SK-N-SH (cell line): ENCODE data around the gene SHLD1. TPM values are rescaled to one million over a fixed set of nuclear protein-coding genes. Genes with fewer than 3 reads are reported as not detected.

Experiments used
- CTCF ChIA-PET: fragments of 300-600, 350-600 bp; formaldehyde crosslinking; extraction: SDS; loops from one replicate; lab custom pipeline; 2021; lab: Yijun Ruan, JAX
- POLR2A ChIA-PET: fragments of 350-600 bp; sonication (Branson Sonifier 250); formaldehyde crosslinking; extraction: SDS; loops from one replicate; lab custom pipeline; 2020; ENCODE audit warnings: antibody characterized with exemption, inconsistent platforms; lab: Yijun Ruan, JAX
- DNase-seq: peaks from one replicate; pipeline ENCODE4 v3.0.0; 2012
- H2AFZ ChIP-seq: fragments of 200-600 bp; sonication (generic); 2 replicates; pipeline ENCODE4 v1.8.1; 2016; ENCODE audit warnings: antibody characterized with exemption, mild to moderate bottlenecking, low read depth
- H3F3A ChIP-seq: fragments of 200-600 bp; sonication (generic); replicated peaks from 2 replicates; pipeline ENCODE3; 2016; ENCODE audit warnings: antibody characterized with exemption, mild to moderate bottlenecking; ENCODE audit not compliant: insufficient read depth
- H3K27ac ChIP-seq, 2 experiments: fragments of 200-500 bp in 1 of 2; fragments of 200-600 bp in 1 of 2; sonication (Bioruptor generic) in 1 of 2; sonication (generic), shearing (Covaris generic) in 1 of 2; 2 replicates each; pipeline versions ENCODE4 v1.5.1 to v1.6.1; 2014 to 2016; ENCODE audit warnings: low read depth in 2 of 2, inconsistent platforms in 1 of 2, low read length in 1 of 2, mild to moderate bottlenecking in 1 of 2, mixed read lengths in 1 of 2
- H3K27me3 ChIP-seq: fragments of 200-600 bp; sonication (generic), shearing (Covaris generic); 2 replicates; pipeline ENCODE4 v1.6.1; 2016; ENCODE audit warnings: mixed run types; ENCODE audit not compliant: insufficient read depth
- H3K36me3 ChIP-seq, 2 experiments: fragments of 200-500 bp in 1 of 2; fragments of 200-600 bp in 1 of 2; sonication (Bioruptor generic) in 1 of 2; sonication (generic) in 1 of 2; replicated peaks in 1 of 2; 2 replicates each; pipeline versions ENCODE3 to v1.5.1; 2014 to 2016; ENCODE audit warnings: low read length in 1 of 2, mild to moderate bottlenecking in 1 of 2; ENCODE audit not compliant: insufficient read depth in 2 of 2, control insufficient read depth in 1 of 2
- H3K4me1 ChIP-seq, 2 experiments: fragments of 200-500 bp in 1 of 2; fragments of 200-600 bp in 1 of 2; sonication (Bioruptor generic) in 1 of 2; sonication (generic), shearing (Covaris generic) in 1 of 2; 2 replicates each; pipeline versions ENCODE4 v1.5.1 to v1.6.1; 2014 to 2016; ENCODE audit warnings: low read depth in 1 of 2, low read length in 1 of 2, mixed run types in 1 of 2; ENCODE audit not compliant: insufficient read depth in 2 of 2, control insufficient read depth in 1 of 2
- H3K4me2 ChIP-seq: fragments of 200-600 bp; sonication (generic), shearing (Covaris generic); 2 replicates; pipeline ENCODE4 v1.6.1; 2017; ENCODE audit warnings: mixed run types
- H3K4me3 ChIP-seq, 2 experiments: fragments of 200-500 bp in 1 of 2; fragments of 200-600 bp in 1 of 2; sonication (Bioruptor generic) in 1 of 2; sonication (generic), shearing (Covaris generic) in 1 of 2; 2 replicates each; pipeline versions ENCODE4 v1.5.1 to v1.8.1; 2014 to 2016; ENCODE audit warnings: low read depth in 2 of 2, inconsistent platforms in 1 of 2, low read length in 1 of 2, mild to moderate bottlenecking in 1 of 2, mixed read lengths in 1 of 2, moderate library complexity in 1 of 2
- H3K79me2 ChIP-seq: fragments of 200-600 bp; sonication (generic); 2 replicates; pipeline ENCODE4 v1.8.1; 2017; ENCODE audit warnings: mild to moderate bottlenecking; ENCODE audit not compliant: insufficient read depth
- H3K9ac ChIP-seq: fragments of 200-600 bp; sonication (generic); 2 replicates; pipeline ENCODE4 v1.6.1; 2017; ENCODE audit warnings: mixed run types
- H3K9me2 ChIP-seq: fragments of 200-600 bp; sonication (generic); 2 replicates; pipeline ENCODE4 v1.6.1; 2017; ENCODE audit warnings: mixed run types
- H3K9me3 ChIP-seq: fragments of 200-600 bp; sonication (generic); 2 replicates; pipeline ENCODE4 v1.6.1; 2017; ENCODE audit warnings: mixed run types, mild to moderate bottlenecking, moderate library complexity
- H4K20me1 ChIP-seq: fragments of 200-600 bp; sonication (generic); 2 replicates; pipeline ENCODE4 v1.6.1; 2017; ENCODE audit warnings: mild to moderate bottlenecking, mixed run types; ENCODE audit not compliant: insufficient read depth
- CHD2 ChIP-seq: fragments of 150-350 bp; IDR thresholded peaks from 2 replicates; pipeline ENCODE4 v1.6.1; 2018; ENCODE audit warnings: low read length; ENCODE audit not compliant: partially characterized antibody
- CTCF ChIP-seq: fragments of 200-600 bp; sonication (generic); IDR thresholded peaks from 2 replicates; pipeline ENCODE4 v1.6.1; 2017; ENCODE audit warnings: antibody characterized with exemption, mild to moderate bottlenecking, moderate library complexity
- EP300 ChIP-seq, 2 experiments: IDR thresholded peaks; 2 replicates each; pipeline versions ENCODE4 v1.4.0 to v1.6.1; 2012; ENCODE audit warnings: borderline replicate concordance in 1 of 2, low read depth in 1 of 2, low read length in 1 of 2
- FOSL2 ChIP-seq: IDR thresholded peaks from 2 replicates; pipeline ENCODE4 v1.4.0; 2012; ENCODE audit warnings: low read depth, mild to moderate bottlenecking, moderate library complexity, borderline replicate concordance
- GABPA ChIP-seq: IDR thresholded peaks from 2 replicates; pipeline ENCODE4 v1.4.0; 2012; ENCODE audit warnings: low read depth, mild to moderate bottlenecking
- JUND ChIP-seq: IDR thresholded peaks from 2 replicates; pipeline ENCODE4 v1.4.0; 2012
- MAX ChIP-seq: IDR thresholded peaks from 2 replicates; pipeline ENCODE4 v1.4.0; 2012; ENCODE audit warnings: low read depth
- NFIC ChIP-seq: IDR thresholded peaks from 2 replicates; pipeline ENCODE4 v1.4.0; 2012; ENCODE audit warnings: borderline replicate concordance
- PBX3 ChIP-seq: IDR thresholded peaks from 2 replicates; pipeline ENCODE4; 2012
- REST ChIP-seq: IDR thresholded peaks from 2 replicates; pipeline ENCODE4 v1.6.1; 2012; ENCODE audit warnings: mild to moderate bottlenecking, low read depth, low read length, moderate library complexity
- TAF1 ChIP-seq: IDR thresholded peaks from 2 replicates; pipeline ENCODE4 v1.6.1; 2012; ENCODE audit warnings: low read depth, mild to moderate bottlenecking, low read length, moderate library complexity, borderline replicate concordance
- TCF12 ChIP-seq: IDR thresholded peaks from 2 replicates; pipeline ENCODE4 v1.4.0; 2012
- TEAD4 ChIP-seq: IDR thresholded peaks from 2 replicates; pipeline ENCODE4 v1.4.0; 2012; ENCODE audit warnings: mild to moderate bottlenecking, borderline replicate concordance; ENCODE audit not compliant: insufficient read depth
- USF1 ChIP-seq: IDR thresholded peaks from 2 replicates; pipeline ENCODE4 v1.4.0; 2012; ENCODE audit warnings: low read depth, borderline replicate concordance
- USF2 ChIP-seq: fragments of 150-350 bp; IDR thresholded peaks from 2 replicates; pipeline ENCODE4 v1.6.1; 2017; ENCODE audit warnings: antibody characterized with exemption, low read length, low read depth, borderline replicate concordance
- YY1 ChIP-seq: IDR thresholded peaks from 2 replicates; pipeline ENCODE4 v1.4.0; 2012; ENCODE audit warnings: low read depth, mild to moderate bottlenecking
- WGBS: methylation state at CpG from one replicate; pipeline ENCODE4 v1.1.6; 2017; ENCODE audit warnings: low lambda C conversion rate; 5-methylcytosine and 5-hydroxymethylcytosine counted together
- polyA plus RNA-seq, 3 experiments: library from polyadenylated mRNA; depleted of rRNA; stranded (reverse); fragments of >200 nt; gene quantifications; 2 replicates each; pipeline ENCODE4 v1.2.3, GENCODE V29; 2012

The SHLD1 gene
- polyA plus RNA-seq, 1 of the 3 experiments (the other 2 are of a cell fraction) = 4.5 TPM

GRCh38 chr20:5862703-5863039, 112.5 kb downstream of the SHLD1 start (continued):
- no peak for TF ChIP-seq USF1
- TF ChIP-seq NFIC = no peak
- TF ChIP-seq TAF1 = no peak
- no peak for TF ChIP-seq USF2

- Histone ChIP-seq H3K4me3 (no peak overlapping the region), H3F3A (peaks cover 14% of the 10 kb centered on the region), H3K79me2 (no peaks in the 10 kb centered on the region), H3K9me2 (no peaks in the 10 kb centered on the region), H3K4me2 (peak overlapping the region; percentile 62), H3K36me3 (no peaks in the 10 kb centered on the region), H4K20me1 (no peaks in the 10 kb centered on the region), H3K9ac (no peak overlapping the region), H3K4me1 (peaks cover 18 to 20% of the 10 kb centered on the region in 2 experiments; a peak in 3 of 4 replicates), H2AFZ (peak overlapping the region; percentile 68; the same call in 1 of the 2 replicates), H3K27ac (no peak overlapping the region), H3K27me3 (no peaks in the 10 kb centered on the region), H3K9me3 (no peaks in the 10 kb centered on the region)
- no peak for TF ChIP-seq TAF1
- TF ChIP-seq MAX = 0 out of 2 replicates have a peak, but pooled peaks have one; percentile 22
- TF ChIP-seq CTCF = no peak
- 0 out of 2 replicates have a peak, but pooled peaks have one; percentile 30 for TF ChIP-seq REST
- no peak for TF ChIP-seq CHD2
- peak; percentile 51; the same call in 1 of the 2 replicates for TF ChIP-seq JUND
- peak; percentile 34; the same call in 1 of the 2 replicates for TF ChIP-seq GABPA
- peak; percentile 25; the same call in 1 of the 2 replicates for TF ChIP-seq YY1
- peak; percentile 65 for TF ChIP-seq TCF12
- TF ChIP-seq FOSL2 = peak; percentile 54; the same call in 1 of the 2 replicates
- TF ChIP-seq EP300 (IDR thresholded peaks at IDR 0.05; ENCODE audit: borderline replicate concordance in 1 of 2, low read depth in 1 of 2, low read length in 1 of 2) = peak in 1 of 2 experiments; percentile 58; a peak in 1 of 4 replicates
- TF ChIP-seq PBX3 = peak; percentile 75
- 0 out of 2 replicates have a peak, but pooled peaks have one; percentile 23 for TF ChIP-seq TEAD4
- DNase-seq = no peak
- 56% methylated on average over 9 of the region's 12 CpGs for WGBS
- ChIA-PET POLR2A (no interaction called here), CTCF (interaction anchor here (0.9 kb wide), 1 partner anchor 31 kb away, joined by 3 read pairs; no protein-coding TSS in a partner anchor)
Measured at GRCh38 chr20:5863040-5863833, 113.0 kb downstream of the SHLD1 start.
